ENCODE data around the gene KCNK4.

- TF ChIP-seq JUNB (IDR thresholded peaks at IDR 0.05) (no peak), HDAC2 (IDR thresholded peaks at IDR 0.05) (no peak), REST (IDR thresholded peaks at IDR 0.05) (no peak), HMGXB4 (CRISPR knock-in tag; IDR thresholded peaks at IDR 0.05; ENCODE audit: borderline replicate concordance) (no peak), CTCF (IDR thresholded peaks at IDR 0.05) (no peak), POLR2A (IDR thresholded peaks at IDR 0.05; ENCODE audit: low read length) (no peak), PBX3 (IDR thresholded peaks at IDR 0.05) (no peak), CHD2 (IDR thresholded peaks at IDR 0.05; ENCODE audit: low read length, partially characterized antibody) (no peak), ZFP36 (IDR thresholded peaks at IDR 0.05; ENCODE audit: borderline replicate concordance, partially characterized antibody) (no peak), RNF2 (IDR thresholded peaks at IDR 0.05; ENCODE audit: borderline replicate concordance, low read depth) (no peak), RAD21 (conservative IDR thresholded peaks at IDR 0.05 in 1 of 2, IDR thresholded peaks at IDR 0.05 in 1 of 2) (no peak), SREBF2 (IDR thresholded peaks at IDR 0.05) (no peak), ESRRA (IDR thresholded peaks at IDR 0.05; ENCODE audit: borderline replicate concordance, low read length) (no peak), MAX (IDR thresholded peaks at IDR 0.05) (no peak)
Measured at GRCh38 chr11:64283092-64283491, 8.0 kb upstream of the KCNK4 start.

Data from A549 (cell line).